H1 (cell line): ENCODE data around the gene KRT80. TPM values are rescaled to one million over a fixed set of nuclear protein-coding genes. Genes with fewer than 3 reads are reported as not detected.

Experiments
- CTCF ChIA-PET: fragments of 300-600 bp; sonication (Branson Sonifier 250); formaldehyde crosslinking; loops from one replicate; lab custom pipeline; 2021; ENCODE audit not compliant: partially characterized antibody; lab: Charles Lee
- POLR2A ChIA-PET: fragments of 300-600 bp; sonication (Branson Sonifier 250); formaldehyde crosslinking; loops from one replicate; lab custom pipeline; 2021; ENCODE audit warnings: inconsistent platforms; ENCODE audit not compliant: partially characterized antibody; lab: Charles Lee
- DNase-seq, 2 experiments: peaks; one replicate each; pipeline versions ENCODE4 v3.0.0 to v3.0.0-alpha.2; 2010 to 2022; ENCODE audit warnings: low spot score in 2 of 2, low read depth in 1 of 2, mixed read lengths in 1 of 2
- FAIRE-seq: peaks from 2 replicates; lab custom pipeline; 2011; peaks lifted over from hg19 to GRCh38; lab: Jason Lieb, UNC
- H2AFZ ChIP-seq: 2 replicates; pipeline ENCODE4 v1.8.1; 2012; ENCODE audit warnings: low read length, inconsistent platforms
- H2AK5ac ChIP-seq: 2 replicates; pipeline ENCODE4 v1.6.1; 2013; ENCODE audit warnings: low read depth, low read length
- H2BK120ac ChIP-seq: replicated peaks from 2 replicates; pipeline ENCODE3; 2013; ENCODE audit warnings: low read depth, low read length, inconsistent platforms
- H2BK12ac ChIP-seq: 2 replicates; pipeline ENCODE4 v1.6.1; 2013; ENCODE audit warnings: low read depth, low read length
- H2BK15ac ChIP-seq: 2 replicates; pipeline ENCODE4 v1.6.1; 2013; ENCODE audit warnings: low read length
- H2BK20ac ChIP-seq: 2 replicates; pipeline ENCODE4 v1.6.1; 2013; ENCODE audit warnings: low read length
- H2BK5ac ChIP-seq: 2 replicates; pipeline ENCODE4 v1.6.1; 2013; ENCODE audit warnings: low read depth, low read length
- H3K14ac ChIP-seq: 2 replicates; pipeline ENCODE4 v1.6.1; 2013; ENCODE audit warnings: inconsistent platforms; ENCODE audit not compliant: insufficient read length
- H3K18ac ChIP-seq: 2 replicates; pipeline ENCODE4 v1.6.1; 2013; ENCODE audit warnings: low read length; ENCODE audit errors: extremely low read depth
- H3K23ac ChIP-seq: 2 replicates; pipeline ENCODE4 v1.6.1; 2013; ENCODE audit warnings: inconsistent platforms; ENCODE audit not compliant: insufficient read length
- H3K23me2 ChIP-seq: 2 replicates; pipeline ENCODE4 v1.6.1; 2013; ENCODE audit warnings: low read depth, low read length
- H3K27ac ChIP-seq: 2 replicates; pipeline ENCODE4 v1.6.1; 2011; ENCODE audit warnings: low read depth, low read length, inconsistent platforms
- H3K27me3 ChIP-seq, 4 experiments: replicated peaks in 1 of 4; 1 replicate in 1 of 4; 2 replicates in 3 of 4; pipeline versions ENCODE4 v1.6.1 to v1.8.1; 2011 to 2013; ENCODE audit warnings: low read length in 3 of 4, mild to moderate bottlenecking in 3 of 4, inconsistent platforms in 2 of 4, mixed read lengths in 2 of 4, moderate library complexity in 1 of 4; ENCODE audit not compliant: control insufficient read depth in 3 of 4, insufficient read depth in 3 of 4; ENCODE audit errors: extremely low read depth in 1 of 4
- H3K36me3 ChIP-seq, 4 experiments: 2 replicates each; pipeline versions ENCODE4 v1.6.1 to v1.8.1; 2011 to 2013; ENCODE audit warnings: mild to moderate bottlenecking in 4 of 4, low read length in 3 of 4, moderate library complexity in 2 of 4, control low read depth in 1 of 4, inconsistent platforms in 1 of 4; ENCODE audit not compliant: insufficient read depth in 4 of 4, control insufficient read depth in 2 of 4
- H3K4ac ChIP-seq: replicated peaks from 2 replicates; pipeline ENCODE3; 2013; ENCODE audit warnings: low read length, low read depth, mixed read lengths, inconsistent platforms; ENCODE audit not compliant: insufficient read length
- H3K4me1 ChIP-seq, 4 experiments: replicated peaks in 1 of 4; 1 replicate in 1 of 4; 2 replicates in 3 of 4; pipeline versions ENCODE4 v1.6.1 to v1.8.1; 2011 to 2013; ENCODE audit warnings: low read length in 3 of 4, inconsistent platforms in 2 of 4, mixed read lengths in 1 of 4; ENCODE audit not compliant: insufficient read depth in 4 of 4, control insufficient read depth in 3 of 4
- H3K4me2 ChIP-seq, 2 experiments: 2 replicates each; pipeline versions ENCODE4 v1.6.1 to v1.8.1; 2011 to 2013; ENCODE audit warnings: low read depth in 2 of 2, low read length in 2 of 2, control low read depth in 1 of 2, inconsistent platforms in 1 of 2, mild to moderate bottlenecking in 1 of 2; ENCODE audit not compliant: insufficient read depth in 1 of 2
- H3K4me3 ChIP-seq, 4 experiments: fragments of 200-600, 300-600 bp in 1 of 4; sonication (generic), shearing (Covaris generic), sonication (Bioruptor Twin) in 1 of 4; 2 replicates each; pipeline versions ENCODE4 v1.5.1 to v1.8.1; 2011 to 2016; ENCODE audit warnings: low read length in 4 of 4, low read depth in 3 of 4, control low read depth in 2 of 4, inconsistent platforms in 2 of 4, mild to moderate bottlenecking in 2 of 4, mixed read lengths in 1 of 4, moderate library complexity in 1 of 4; ENCODE audit not compliant: insufficient read depth in 2 of 4; ENCODE audit errors: extremely low read depth in 1 of 4
- H3K56ac ChIP-seq: replicated peaks from 2 replicates; pipeline ENCODE3; 2013; ENCODE audit warnings: low read depth, mild to moderate bottlenecking, mixed read lengths, low read length, inconsistent platforms; ENCODE audit not compliant: insufficient read length
- H3K79me1 ChIP-seq: 2 replicates; pipeline ENCODE4 v1.6.1; 2013; ENCODE audit warnings: low read depth, low read length, control low read depth
- H3K79me2 ChIP-seq, 2 experiments: 2 replicates each; pipeline versions ENCODE4 v1.6.1 to v1.8.1; 2012 to 2013; ENCODE audit warnings: low read length in 2 of 2, mild to moderate bottlenecking in 2 of 2, inconsistent platforms in 1 of 2; ENCODE audit not compliant: insufficient read depth in 2 of 2, control insufficient read depth in 1 of 2
- H3K9ac ChIP-seq, 4 experiments: replicated peaks in 1 of 4; 1 replicate in 1 of 4; 2 replicates in 3 of 4; pipeline versions ENCODE4 v1.6.1 to v1.8.1; 2011 to 2013; ENCODE audit warnings: low read depth in 3 of 4, low read length in 3 of 4, control low read depth in 2 of 4, mild to moderate bottlenecking in 2 of 4, moderate library complexity in 2 of 4, inconsistent platforms in 1 of 4; ENCODE audit errors: extremely low read depth in 1 of 4
- H3K9me3 ChIP-seq, 2 experiments: 2 replicates each; pipeline versions ENCODE4 v1.6.1 to v1.8.1; 2012 to 2013; ENCODE audit warnings: mild to moderate bottlenecking in 2 of 2, moderate library complexity in 2 of 2, control low read depth in 1 of 2, inconsistent platforms in 1 of 2, low read depth in 1 of 2, low read length in 1 of 2, mixed read lengths in 1 of 2; ENCODE audit not compliant: insufficient read depth in 2 of 2
- H4K20me1 ChIP-seq, 2 experiments: replicated peaks in 1 of 2; 2 replicates each; pipeline versions ENCODE3 to v1.8.1; 2011 to 2013; ENCODE audit warnings: inconsistent platforms in 2 of 2, low read length in 2 of 2, mild to moderate bottlenecking in 1 of 2; ENCODE audit not compliant: insufficient read depth in 2 of 2, control insufficient read depth in 1 of 2
- H4K5ac ChIP-seq: 2 replicates; pipeline ENCODE4 v1.6.1; 2013; ENCODE audit warnings: low read length, low read depth, mixed read lengths, inconsistent platforms; ENCODE audit not compliant: insufficient read length
- H4K8ac ChIP-seq: 2 replicates; pipeline ENCODE4 v1.8.0; 2013; ENCODE audit warnings: mild to moderate bottlenecking, moderate library complexity, low read length, inconsistent platforms; ENCODE audit not compliant: insufficient read depth; ENCODE audit errors: extremely low read depth
- H4K91ac ChIP-seq: replicated peaks from 2 replicates; pipeline ENCODE3; 2013; ENCODE audit warnings: low read length, mixed read lengths, inconsistent platforms; ENCODE audit not compliant: insufficient read length
- BCL11A ChIP-seq, 2 experiments: IDR thresholded peaks; one replicate each; pipeline ENCODE4 v1.6.1; 2011; ENCODE audit warnings: low read depth in 2 of 2, low read length in 2 of 2, mild to moderate bottlenecking in 2 of 2
- CEBPB ChIP-seq: IDR thresholded peaks from 2 replicates; pipeline ENCODE4 v1.6.1; 2012; ENCODE audit warnings: low read depth, low read length
- NRF1 ChIP-seq: IDR thresholded peaks from 2 replicates; pipeline ENCODE4 v1.6.1; 2011; ENCODE audit warnings: mild to moderate bottlenecking, low read depth, low read length, improper control_type of control experiment
- POU5F1 ChIP-seq: IDR thresholded peaks from 2 replicates; pipeline ENCODE4 v1.6.1; 2011; ENCODE audit warnings: low read depth, mild to moderate bottlenecking, low read length, moderate library complexity
- RFX5 ChIP-seq: IDR thresholded peaks from 2 replicates; pipeline ENCODE4 v1.6.1; 2011; ENCODE audit warnings: low read depth, low read length, improper control_type of control experiment, borderline replicate concordance
- SAP30 ChIP-seq: fragments of 300-600 bp; sonication (generic); IDR thresholded peaks from 2 replicates; pipeline ENCODE4 v1.7.1; 2012; ENCODE audit warnings: low read length, moderate library complexity, mild to moderate bottlenecking, inconsistent platforms; ENCODE audit not compliant: insufficient read depth, insufficient replicate concordance
- TAF7 ChIP-seq: optimal IDR thresholded peaks from 2 replicates; pipeline ENCODE3; 2011; ENCODE audit warnings: low read depth, mild to moderate bottlenecking, inconsistent platforms, low read length, moderate library complexity, borderline replicate concordance
- WGBS, 2 experiments: shearing (Covaris generic) in 1 of 2; methylation state at CpG; one replicate each; pipeline versions ENCODE4 v1.1.6 to v1.1.7; 2013 to 2015; ENCODE audit warnings: low lambda C conversion rate in 2 of 2, mixed read lengths in 2 of 2, inconsistent platforms in 1 of 2, low coverage in 1 of 2, missing lambda C conversion rate in 1 of 2; ENCODE audit not compliant: insufficient replicate concordance in 2 of 2, insufficient coverage in 1 of 2, insufficient read length in 1 of 2; ENCODE audit errors: extremely low coverage in 1 of 2, missing lambda C conversion rate in 1 of 2; 5-methylcytosine and 5-hydroxymethylcytosine counted together
- polyA plus RNA-seq, 7 experiments: library from polyadenylated mRNA; depleted of rRNA in 3 of 7; stranded (reverse) in 5 of 7; unstranded in 2 of 7; fragments of >200 nt in 5 of 7; fragments of 200-250 nt in 2 of 7; gene quantifications; 1 replicate in 5 of 7; 2 replicates in 1 of 7; 4 replicates in 1 of 7; pipeline versions ENCODE4 v1.2.1 to v1.2.3, GENCODE V29; 2011 to 2013; ENCODE audit warnings: missing spikeins in 2 of 7, mixed read lengths in 2 of 7
- total RNA-seq: library from RNA; stranded (reverse); fragmentation: NEBNext Ultra II Directional; extraction: Animal tissue kit (Norgen Biotek cat#: 25700); gene quantifications from 2 replicates; pipeline ENCODE4 v1.2.1, GENCODE V29; 2021

The KRT80 gene
- total and polyA plus RNA-seq, 2 of the 8 experiments (the other 6 are each of a cell fraction or from before 2014, with no cell fraction given), result 0.05 TPM; not detected in 1

DNA sequence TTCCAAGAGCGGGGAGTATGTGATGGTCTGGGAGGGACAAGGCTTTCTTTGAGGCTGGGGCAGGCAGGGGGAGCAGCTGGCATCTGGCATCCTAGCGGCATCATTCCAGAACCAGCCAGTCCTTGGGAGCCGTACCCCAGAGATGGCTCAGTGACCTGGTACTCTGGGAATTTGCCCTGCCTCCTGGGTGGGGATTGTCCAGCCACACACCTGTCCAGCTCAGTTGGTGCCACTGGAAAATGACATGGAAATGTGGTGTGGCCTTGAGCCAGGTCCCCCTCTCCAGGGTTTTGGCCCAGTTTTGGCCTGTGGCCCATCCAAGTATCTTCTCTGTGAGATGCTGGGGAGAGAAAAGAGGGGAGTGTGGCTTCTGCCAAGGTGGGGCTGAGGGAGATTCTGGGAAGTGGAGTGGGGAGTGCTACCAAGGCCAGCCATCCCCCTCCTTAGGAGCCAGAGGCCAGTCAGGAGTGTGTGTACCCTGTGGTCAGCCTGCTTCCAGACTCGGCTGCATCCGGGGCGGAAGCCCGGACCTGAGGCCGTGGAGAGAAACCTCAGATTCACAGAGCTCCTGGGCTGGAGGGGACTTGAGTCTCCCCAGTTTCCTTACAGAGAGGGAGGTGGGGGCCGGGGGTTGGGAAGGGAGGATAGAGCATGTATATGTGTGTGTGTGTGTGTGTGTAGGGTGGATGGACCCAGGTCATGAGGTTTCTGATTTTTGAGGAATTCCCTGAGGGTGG is 14.7 kb upstream of the KRT80 start:
- Histone ChIP-seq H3K27ac (no peak overlapping the region), H4K8ac (no peak overlapping the region), H3K14ac (no peak overlapping the region), H3K23ac (no peak overlapping the region), H3K9ac (no peak overlapping the region), H3K36me3 (no peaks in the 10 kb centered on the region), H3K4me3 (no peak overlapping the region), H3K18ac (no peak overlapping the region), H3K56ac (no peak overlapping the region), H4K91ac (no peak overlapping the region), H3K4me1 (peaks cover 0 to 12% (median 3%) of the 10 kb centered on the region in 4 experiments; a peak in 3 of 7 replicates), H3K4ac (no peak overlapping the region), H2BK120ac (no peak overlapping the region), H3K4me2 (no peak overlapping the region), H3K79me1 (no peaks in the 10 kb centered on the region), H3K9me3 (no peaks in the 10 kb centered on the region), H3K23me2 (no peaks in the 10 kb centered on the region), H3K79me2 (no peaks in the 10 kb centered on the region), H3K27me3 (no peaks in the 10 kb centered on the region), H2AFZ (no peak overlapping the region), H2AK5ac (no peak overlapping the region), H2BK5ac (no peak overlapping the region), H2BK15ac (no peak overlapping the region), H4K20me1 (no peaks in the 10 kb centered on the region), H2BK20ac (no peak overlapping the region), H4K5ac (no peak overlapping the region), H2BK12ac (no peak overlapping the region)
- ChIA-PET POLR2A (interaction anchor here (0.7 kb wide), 1 partner anchor 32 kb away, joined by 3 read pairs; no protein-coding TSS in a partner anchor), CTCF (interaction anchor here (0.9 to 13.2 kb wide), 12 partner anchors 9 to 674 kb away, joined by 3 to 146 read pairs (median 6); no protein-coding TSS in a partner anchor)
- DNase-seq (no peak), FAIRE-seq (no peak)
- WGBS, 2 experiments, result 86% methylated on average over 3 of the region's 9 CpGs; no CpG with 5 or more reads in 1 of the 2 experiments
- TF ChIP-seq CEBPB (no peak), SAP30 (no peak), TAF7 (no peak), BCL11A (IDR thresholded peaks at IDR 0.05; ENCODE audit: low read depth in 2 of 2, low read length in 2 of 2) (no peak), POU5F1 (no peak), NRF1 (no peak), RFX5 (no peak)
